Measurements from ENCODE around the gene CD3D.

The CD3D gene

GRCh38 chr11:118342503-118343161 is at the start of gene CD3D:
TSS of gene CD3D (minus strand) at chr11:118342705. CDS start at chr11:118342607, 98 bp downstream.
- DNase-seq (ENCODE audit: low read depth), result no peak

- no peak for DNase-seq (ENCODE audit: low read depth)
Observed at GRCh38 chr11:118383657-118384056, 41.2 kb upstream of the CD3D start.

- DNase-seq (ENCODE audit: low read depth), result no peak
Observed at GRCh38 chr11:118382954-118383353, 40.4 kb upstream of the CD3D start.

GRCh38 chr11:118380571-118380970 is 38.1 kb upstream of the CD3D start:
- DNase-seq (ENCODE audit: low read depth), result no peak

- DNase-seq (ENCODE audit: low read depth), result no peak
Observed at GRCh38 chr11:118379497-118379896, 37.0 kb upstream of the CD3D start.

- DNase-seq (ENCODE audit: low read depth), result no peak
Observed at GRCh38 chr11:118375978-118376377, 33.5 kb upstream of the CD3D start.

GRCh38 chr11:118374729-118375128 is 32.2 kb upstream of the CD3D start:
- DNase-seq (ENCODE audit: low read depth), result peak; percentile 91

GRCh38 chr11:118373871-118374270 is 31.4 kb upstream of the CD3D start:
- no peak for DNase-seq (ENCODE audit: low read depth)

- DNase-seq (ENCODE audit: low read depth), result no peak
Observed at GRCh38 chr11:118373263-118373662, 30.8 kb upstream of the CD3D start.

- DNase-seq (ENCODE audit: low read depth), result no peak
Observed at GRCh38 chr11:118370774-118371173, 28.3 kb upstream of the CD3D start.

GRCh38 chr11:118366287-118366686 is 23.8 kb upstream of the CD3D start:
- DNase-seq (ENCODE audit: low read depth), result no peak

GRCh38 chr11:118364956-118365615 is 22.6 kb upstream of the CD3D start:
- DNase-seq (ENCODE audit: low read depth), result no peak

GRCh38 chr11:118359295-118359958 is 16.9 kb upstream of the CD3D start, which contains the start of gene UBE4A:
TSS of gene UBE4A (plus strand) at chr11:118359600. CDS start at chr11:118365081, 5,481 bp downstream.
- DNase-seq (ENCODE audit: low read depth), result peak; percentile 92

- peak; percentile 51 for DNase-seq (ENCODE audit: low read depth)
Observed at GRCh38 chr11:118358071-118358470, 15.6 kb upstream of the CD3D start.

- no peak for DNase-seq (ENCODE audit: low read depth)
Observed at GRCh38 chr11:118353084-118353710, 10.7 kb upstream of the CD3D start.

- no peak for DNase-seq (ENCODE audit: low read depth)
Observed at GRCh38 chr11:118349475-118349874, 7.0 kb upstream of the CD3D start.

GRCh38 chr11:118343981-118344515 is 1.5 kb upstream of the CD3D start, which contains the start of gene CD3G:
TSS of gene CD3G (plus strand) at chr11:118344344. CDS start at chr11:118344424, 80 bp downstream.
- no peak for DNase-seq (ENCODE audit: low read depth)

GRCh38 chr11:118343248-118343647 is 743 bp upstream of the CD3D start:
- DNase-seq (ENCODE audit: low read depth), result no peak

GRCh38 chr11:118341815-118342489 is 553 bp downstream of the CD3D start:
- no peak for DNase-seq (ENCODE audit: low read depth)

- no peak for DNase-seq (ENCODE audit: low read depth)
Observed at GRCh38 chr11:118341261-118341660, 1.2 kb downstream of the CD3D start.

GRCh38 chr11:118340449-118340848 is 2.1 kb downstream of the CD3D start:
- no peak for DNase-seq (ENCODE audit: low read depth)
